A549 (cell line): ENCODE results near the gene SLC37A2. TPM values are rescaled to one million over a fixed set of nuclear protein-coding genes. Genes with fewer than 3 reads are reported as not detected.

ENCODE experiments used
- ATAC-seq, 2 experiments: fragments of 200-7000 bp in 1 of 2; fragments of >200 bp in 1 of 2; cut with Nextera tagmentation in 1 of 2; cut with Tn5 transposase in 1 of 2; 3 replicates each; pipeline versions ENCODE4 v1.8.0 to v1.9.1; 2018 to 2020; ENCODE audit warnings: mild to moderate bottlenecking in 1 of 2, moderate library complexity in 1 of 2
- CTCF ChIA-PET: fragments of 300-600 bp; sonication (Branson Sonifier 250); formaldehyde crosslinking; extraction: SDS; loops from one replicate; lab custom pipeline; 2021; ENCODE audit warnings: antibody characterized with exemption, inconsistent platforms; lab: Yijun Ruan, JAX
- POLR2A ChIA-PET: fragments of 350-600 bp; formaldehyde crosslinking; extraction: SDS; loops from one replicate; lab custom pipeline; 2021; ENCODE audit warnings: antibody characterized with exemption, inconsistent platforms; lab: Yijun Ruan, JAX
- DNase-seq, 2 experiments: peaks; one replicate each; pipeline versions ENCODE4 v3.0.0 to v3.0.0-alpha.2; 2011 to 2016; ENCODE audit warnings: low read depth in 1 of 2, low spot score in 1 of 2
- FAIRE-seq: peaks from 2 replicates; lab custom pipeline; 2011; peaks lifted over from hg19 to GRCh38; lab: Jason Lieb, UNC
- H3K27ac ChIP-seq, 2 experiments: fragments of >200 bp; sonication (Bioruptor Twin); formaldehyde crosslinking; 3 replicates each; pipeline ENCODE4 v1.5.1; 2016 to 2017
- H3K4me1 ChIP-seq: fragments of >200 bp; sonication (Bioruptor Twin); formaldehyde crosslinking; 3 replicates; pipeline ENCODE4 v1.6.1; 2016
- H3K4me2 ChIP-seq: fragments of >200 bp; sonication (Bioruptor Twin); formaldehyde crosslinking; 3 replicates; pipeline ENCODE4 v1.6.1; 2016
- H3K4me3 ChIP-seq: fragments of >200 bp; sonication (Bioruptor Twin); formaldehyde crosslinking; 3 replicates; pipeline ENCODE4 v1.5.1; 2016
- H3K9me3 ChIP-seq: fragments of >200 bp; sonication (Bioruptor Twin); formaldehyde crosslinking; 3 replicates; pipeline ENCODE4 v1.6.1; 2016
- ATOH8 ChIP-seq: fragments of 250-450 bp; sonication (Bioruptor Pico); IDR thresholded peaks from 2 replicates; pipeline ENCODE4 v1.5.0; 2020; ENCODE audit warnings: low read depth, mild to moderate bottlenecking, moderate library complexity
- BHLHE40 ChIP-seq: IDR thresholded peaks from 2 replicates; pipeline ENCODE4 v1.6.1; 2012; ENCODE audit warnings: low read depth, low read length, inconsistent platforms
- CBX2 ChIP-seq: fragments of 200-600 bp; sonication (generic); IDR thresholded peaks from 2 replicates; pipeline ENCODE4 v1.6.1; 2016; ENCODE audit warnings: low read depth, mild to moderate bottlenecking, borderline replicate concordance
- CEBPB ChIP-seq, 2 experiments: fragments of >200 bp in 1 of 2; sonication (Bioruptor Twin) in 1 of 2; formaldehyde crosslinking in 1 of 2; IDR thresholded peaks; 2 replicates each; pipeline ENCODE4 v1.6.1; 2012 to 2016
- CHD4 ChIP-seq: fragments of 200-600 bp; sonication (generic); IDR thresholded peaks from 2 replicates; pipeline ENCODE4 v1.6.1; 2016; ENCODE audit warnings: antibody characterized with exemption, mild to moderate bottlenecking, borderline replicate concordance
- E2F6 ChIP-seq: IDR thresholded peaks from 2 replicates; pipeline ENCODE4 v1.6.1; 2012; ENCODE audit warnings: low read depth, borderline replicate concordance
- EHF ChIP-seq: fragments of 250-450 bp; sonication (Bioruptor Pico); IDR thresholded peaks from 2 replicates; pipeline ENCODE4 v1.5.0; 2020; ENCODE audit warnings: mild to moderate bottlenecking
- ELK1 ChIP-seq: fragments of 150-350 bp; IDR thresholded peaks from 2 replicates; pipeline ENCODE4 v1.6.1; 2014; ENCODE audit warnings: low read depth, mild to moderate bottlenecking, low read length
- FOSB ChIP-seq: fragments of 250-450 bp; sonication (Bioruptor Pico); IDR thresholded peaks from 2 replicates; pipeline ENCODE4 v1.5.0; 2020; ENCODE audit warnings: mild to moderate bottlenecking, moderate library complexity
- FOXS1 ChIP-seq: fragments of 250-450 bp; sonication (Bioruptor Pico); IDR thresholded peaks from 2 replicates; pipeline ENCODE4 v1.5.0; 2020; ENCODE audit warnings: mild to moderate bottlenecking, moderate library complexity
- HES2 ChIP-seq: fragments of >200 bp; sonication (Bioruptor Twin); formaldehyde crosslinking; IDR thresholded peaks from 2 replicates; pipeline ENCODE4 v1.6.1; 2016
- HOXA7 ChIP-seq: fragments of 250-450 bp; sonication (Bioruptor Pico); IDR thresholded peaks from 2 replicates; pipeline ENCODE4 v1.5.0; 2020; ENCODE audit warnings: mild to moderate bottlenecking, moderate library complexity
- HOXB5 ChIP-seq: fragments of 250-450 bp; sonication (Bioruptor Pico); IDR thresholded peaks from 2 replicates; pipeline ENCODE4 v1.5.0; 2020; ENCODE audit warnings: mild to moderate bottlenecking, moderate library complexity
- JUN ChIP-seq, 2 experiments: fragments of >200 bp; sonication (Bioruptor Twin); formaldehyde crosslinking; IDR thresholded peaks; 2 replicates in 1 of 2; 3 replicates in 1 of 2; pipeline ENCODE4 v1.6.1; 2016 to 2017
- KDM1A ChIP-seq: fragments of 200-600 bp; sonication (generic); IDR thresholded peaks from 2 replicates; pipeline ENCODE4 v1.6.1; 2016; ENCODE audit warnings: low read depth, mild to moderate bottlenecking
- MAFK ChIP-seq: fragments of 450-650 bp; IDR thresholded peaks from 2 replicates; pipeline ENCODE4 v1.6.1; 2014; ENCODE audit not compliant: partially characterized antibody
- NR3C1 ChIP-seq: fragments of >200 bp; sonication (Bioruptor Twin); formaldehyde crosslinking; IDR thresholded peaks from 3 replicates; pipeline ENCODE4 v1.6.1; 2017
- PBX3 ChIP-seq: IDR thresholded peaks from 2 replicates; pipeline ENCODE4 v1.6.1; 2012
- POLR2A ChIP-seq: IDR thresholded peaks from 2 replicates; pipeline ENCODE4 v1.6.1; 2012; ENCODE audit warnings: mild to moderate bottlenecking, low read length
- RAD21 ChIP-seq, 2 experiments: fragments of >200 bp in 1 of 2; sonication (Bioruptor Twin) in 1 of 2; formaldehyde crosslinking in 1 of 2; IDR thresholded peaks in 1 of 2; conservative IDR thresholded peaks in 1 of 2; 2 replicates in 1 of 2; 3 replicates in 1 of 2; pipeline ENCODE4 v1.6.1; 2012 to 2018; ENCODE audit warnings: inconsistent platforms in 1 of 2
- RARB ChIP-seq: fragments of 250-450 bp; sonication (Bioruptor Pico); IDR thresholded peaks from 2 replicates; pipeline ENCODE4 v1.8.0; 2021; ENCODE audit warnings: mild to moderate bottlenecking, moderate library complexity
- RFX5 ChIP-seq: fragments of 450-650 bp; IDR thresholded peaks from 2 replicates; pipeline ENCODE4 v1.7.1; 2014; ENCODE audit warnings: antibody characterized with exemption, mild to moderate bottlenecking, moderate library complexity
- RNF2 ChIP-seq: fragments of 200-600 bp; sonication (generic); IDR thresholded peaks from 2 replicates; pipeline ENCODE4 v1.6.1; 2016; ENCODE audit warnings: low read depth, mild to moderate bottlenecking, antibody characterized with exemption, moderate library complexity, borderline replicate concordance
- TP53 ChIP-seq: fragments of 250-450 bp; sonication (Bioruptor Pico); IDR thresholded peaks from 2 replicates; pipeline ENCODE4 v1.5.0; 2021; ENCODE audit warnings: mild to moderate bottlenecking, moderate library complexity
- USF2 ChIP-seq: fragments of 450-650 bp; IDR thresholded peaks from 2 replicates; pipeline ENCODE4 v1.6.1; 2014; ENCODE audit warnings: antibody characterized with exemption
- ZC3H11A ChIP-seq: fragments of 450-650 bp; IDR thresholded peaks from 2 replicates; pipeline ENCODE4 v1.6.1; 2014; ENCODE audit warnings: antibody characterized with exemption, mild to moderate bottlenecking
- ZFP36 ChIP-seq: fragments of 450-650 bp; IDR thresholded peaks from 2 replicates; pipeline ENCODE4 v1.6.1; 2014; ENCODE audit warnings: borderline replicate concordance; ENCODE audit not compliant: partially characterized antibody
- ZNF302 ChIP-seq: fragments of 250-450 bp; sonication (Bioruptor Pico); IDR thresholded peaks from 2 replicates; pipeline ENCODE4 v1.9.0; 2021; ENCODE audit warnings: inconsistent platforms, mild to moderate bottlenecking, moderate library complexity
- WGBS: methylation state at CpG from one replicate; pipeline ENCODE4 v1.1.6; 2017; ENCODE audit errors: missing lambda C conversion rate; 5-methylcytosine and 5-hydroxymethylcytosine counted together
- polyA plus RNA-seq, 4 experiments: library from polyadenylated mRNA; depleted of rRNA in 3 of 4; stranded (reverse); fragments of >200 nt; fragmentation: RNase III in 1 of 4; extraction: RNeasy Plus Mini Kit Qiagen cat#74134 plus additional on column Dnase treatment in 1 of 4; gene quantifications; 2 replicates in 3 of 4; 3 replicates in 1 of 4; pipeline ENCODE4 v1.2.3, GENCODE V29; 2011 to 2017

SLC37A2 gene
- polyA plus RNA-seq, 2 of the 4 experiments (the other 2 are of a cell fraction), result 0.13 to 0.14 TPM

GRCh38 chr11:125112208-125112604 is 49.1 kb downstream of the SLC37A2 start:
- ATAC-seq, result no peak
- no peak for DNase-seq
- CTCF ChIA-PET, result interaction anchor here (1.2 to 3.4 kb wide), 2 partner anchors 12 to 21 kb away, joined by 3 to 19 read pairs; no protein-coding TSS in a partner anchor

GRCh38 chr11:125114518-125114917 is 51.4 kb downstream of the SLC37A2 start:
- ATAC-seq (no peak), FAIRE-seq (no peak), DNase-seq (peak in 1 of 2 experiments; percentile 35)
- peaks cover 12% of the 10 kb centered on the region; the same call in 2 of the 3 replicates for H3K4me1 ChIP-seq
- no peak overlapping the region for H3K4me2 ChIP-seq
- ChIA-PET POLR2A (no interaction called here), CTCF (interaction anchor here (0.9 to 1.4 kb wide), 4 partner anchors 9 to 231 kb away, joined by 3 to 6 read pairs (median 4); no protein-coding TSS in a partner anchor)
- peaks cover 7% of the 10 kb centered on the region; the same call in 1 of the 3 replicates for H3K9me3 ChIP-seq
- H3K4me3 ChIP-seq, result no peak overlapping the region
- WGBS, result 42% methylated on average over 4 of the region's 8 CpGs
- TF ChIP-seq RNF2, result no peak
- no peak for TF ChIP-seq NR3C1
- no peak for TF ChIP-seq CHD4
- no peak for TF ChIP-seq CEBPB (IDR thresholded peaks at IDR 0.05)
- TF ChIP-seq USF2, result no peak
- no peak for TF ChIP-seq KDM1A
- TF ChIP-seq MAFK, result no peak
- TF ChIP-seq RAD21 (conservative IDR thresholded peaks at IDR 0.05 in 1 of 2, IDR thresholded peaks at IDR 0.05 in 1 of 2), result no peak
- TF ChIP-seq ELK1, result no peak
- no peak for TF ChIP-seq RFX5
- no peak for TF ChIP-seq FOXS1
- no peak for TF ChIP-seq ZC3H11A
- TF ChIP-seq ZNF302 (CRISPR knock-in tag), result no peak
- no peak for TF ChIP-seq EHF (CRISPR knock-in tag)
- no peak for TF ChIP-seq BHLHE40
- TF ChIP-seq JUN (IDR thresholded peaks at IDR 0.05), result no peak
- TF ChIP-seq FOSB, result no peak
- no peak for TF ChIP-seq ZFP36
- TF ChIP-seq RARB (CRISPR knock-in tag), result no peak
- H3K27ac ChIP-seq, result no peak overlapping the region

More at GRCh38 chr11:125112208-125112604, 49.1 kb downstream of the SLC37A2 start:
- no peak for TF ChIP-seq HOXA7 (CRISPR knock-in tag)
- H3K4me3 ChIP-seq, result peak overlapping the region; percentile 41
- no peak for FAIRE-seq
- H3K4me2 ChIP-seq, result peak overlapping the region; percentile 81
- H3K9me3 ChIP-seq, result peaks cover 7% of the 10 kb centered on the region; the same call in 1 of the 3 replicates
- H3K27ac ChIP-seq, result peak overlapping the region; percentile 66 to 82
- 64% methylated on average over 9 of the region's 9 CpGs for WGBS
- POLR2A ChIA-PET, result interaction anchor here (0.9 to 1.1 kb wide), 4 partner anchors 12 to 63 kb away, joined by 3 to 5 read pairs (median 3); no protein-coding TSS in a partner anchor
- peaks cover 12% of the 10 kb centered on the region; the same call in 2 of the 3 replicates for H3K4me1 ChIP-seq

- Histone ChIP-seq H3K9me3 (peaks cover 3% of the 10 kb centered on the region; the same call in 1 of the 3 replicates), H3K27ac (no peak overlapping the region), H3K4me1 (no peaks in the 10 kb centered on the region; the same call in 2 of the 3 replicates), H3K4me3 (no peak overlapping the region), H3K4me2 (no peak overlapping the region)
- ATAC-seq, result no peak
- CTCF ChIA-PET, result interaction anchor here (1.6 kb wide), 1 partner anchor 47 kb away, joined by 3 read pairs; the partner anchor contains the start of gene PKNOX2
- WGBS, result 79% methylated on average over 4 of the region's 4 CpGs
- POLR2A ChIA-PET, result no interaction called here
- no peak for FAIRE-seq
- DNase-seq, result no peak
- TF ChIP-seq CBX2 (no peak), NR3C1 (no peak), HOXA7 (CRISPR knock-in tag) (no peak), E2F6 (no peak), CHD4 (no peak), HES2 (no peak), RAD21 (conservative IDR thresholded peaks at IDR 0.05 in 1 of 2, IDR thresholded peaks at IDR 0.05 in 1 of 2) (no peak), PBX3 (no peak), ZNF302 (CRISPR knock-in tag) (no peak), ELK1 (no peak), POLR2A (no peak), HOXB5 (no peak), ATOH8 (no peak), TP53 (CRISPR knock-in tag) (no peak)
Observed at GRCh38 chr11:125117429-125117828, 54.3 kb downstream of the SLC37A2 start.
